Prostate gland (tissue), 2 donors: ENCODE measurements around the gene NT5C1B.

Experiments
- CTCF ChIP-seq, 4 experiments: fragments of 200-600 bp in 2 of 4; fragments of 450-650 bp in 2 of 4; sonication (generic) in 2 of 4; IDR thresholded peaks; 1 replicate in 3 of 4; 2 replicates in 1 of 4; pipeline ENCODE4 v1.5.1; 2016 to 2019; ENCODE audit warnings: antibody characterized with exemption in 4 of 4, mild to moderate bottlenecking in 2 of 4, moderate library complexity in 2 of 4
- POLR2A ChIP-seq: fragments of 450-650 bp; IDR thresholded peaks from one replicate; pipeline ENCODE4 v1.6.1; 2016; ENCODE audit warnings: antibody characterized with exemption, mild to moderate bottlenecking
- POLR2AphosphoS5 ChIP-seq: sonication (generic); formaldehyde crosslinking; IDR thresholded peaks from one replicate; pipeline ENCODE4 v1.6.1; 2017; ENCODE audit warnings: antibody characterized with exemption

GRCh38 chr2:18546567-18546966, 42.8 kb downstream of the NT5C1B start:
- TF ChIP-seq CTCF (IDR thresholded peaks at IDR 0.05), result no peak
- no peak for TF ChIP-seq POLR2A
- TF ChIP-seq POLR2AphosphoS5, result no peak
